Keratinocyte (primary cell): ENCODE data around the gene FAF1. TPM values are rescaled to one million over a fixed set of nuclear protein-coding genes. Genes with fewer than 3 reads are reported as not detected.

Source experiments
- DNase-seq: peaks from one replicate; pipeline ENCODE4 v3.0.0-alpha.2; 2011; ENCODE audit warnings: low read depth, missing footprints, low spot score
- FAIRE-seq: peaks from 2 replicates; lab custom pipeline; 2011; peaks lifted over from hg19 to GRCh38; lab: Jason Lieb, UNC
- H2AFZ ChIP-seq: 2 replicates; pipeline ENCODE4 v1.6.0; 2012; ENCODE audit warnings: low read length, control low read depth, inconsistent platforms; ENCODE audit not compliant: control insufficient read depth
- H3K27ac ChIP-seq: 2 replicates; pipeline ENCODE4 v1.5.1; 2011; ENCODE audit warnings: low read length; ENCODE audit not compliant: control insufficient read depth, insufficient read depth
- H3K27me3 ChIP-seq: 3 replicates; pipeline ENCODE4 v1.6.0; 2011; ENCODE audit warnings: low read length; ENCODE audit not compliant: control insufficient read depth, insufficient read depth; ENCODE audit errors: extremely low read depth
- H3K36me3 ChIP-seq, 2 experiments: 2 replicates in 1 of 2; 3 replicates in 1 of 2; pipeline ENCODE4 v1.5.1; 2011; ENCODE audit warnings: low read length in 2 of 2, mild to moderate bottlenecking in 1 of 2; ENCODE audit not compliant: control insufficient read depth in 2 of 2, insufficient read depth in 2 of 2; ENCODE audit errors: extremely low read depth in 1 of 2
- H3K4me1 ChIP-seq: 3 replicates; pipeline ENCODE4 v1.5.1; 2011; ENCODE audit warnings: low read length; ENCODE audit not compliant: control insufficient read depth, insufficient read depth; ENCODE audit errors: extremely low read depth
- H3K4me2 ChIP-seq: 3 replicates; pipeline ENCODE4 v1.6.0; 2011; ENCODE audit warnings: low read depth, low read length; ENCODE audit not compliant: control insufficient read depth, insufficient read depth; ENCODE audit errors: extremely low read depth
- H3K4me3 ChIP-seq, 3 experiments: fragments of 200-600 bp in 1 of 3; sonication (generic) in 1 of 3; 2 replicates in 2 of 3; 3 replicates in 1 of 3; pipeline ENCODE4 v1.5.1; 2011 to 2016; ENCODE audit warnings: low read length in 3 of 3, mild to moderate bottlenecking in 3 of 3, control low read depth in 2 of 3, inconsistent platforms in 1 of 3, low read depth in 1 of 3, mixed read lengths in 1 of 3, mixed run types in 1 of 3, moderate library complexity in 1 of 3; ENCODE audit not compliant: control insufficient read depth in 2 of 3, insufficient read depth in 2 of 3; ENCODE audit errors: extremely low read depth in 1 of 3
- H3K79me2 ChIP-seq: 2 replicates; pipeline ENCODE4 v1.6.0; 2012; ENCODE audit warnings: low read length; ENCODE audit not compliant: control insufficient read depth, insufficient read depth
- H3K9ac ChIP-seq: 3 replicates; pipeline ENCODE4 v1.6.0; 2011; ENCODE audit warnings: low read length; ENCODE audit not compliant: control insufficient read depth, insufficient read depth; ENCODE audit errors: extremely low read depth
- H3K9me1 ChIP-seq: 3 replicates; pipeline ENCODE4 v1.6.0; 2011; ENCODE audit warnings: low read length; ENCODE audit not compliant: control insufficient read depth, insufficient read depth; ENCODE audit errors: extremely low read depth
- H3K9me3 ChIP-seq: 2 replicates; pipeline ENCODE4 v1.5.1; 2012; ENCODE audit warnings: low read depth, low read length; ENCODE audit not compliant: control insufficient read depth
- H4K20me1 ChIP-seq: 3 replicates; pipeline ENCODE4 v1.6.0; 2011; ENCODE audit warnings: low read length; ENCODE audit not compliant: control insufficient read depth, insufficient read depth; ENCODE audit errors: extremely low read depth
- CTCF ChIP-seq, 3 experiments: IDR thresholded peaks in 1 of 3; conservative IDR thresholded peaks in 1 of 3; optimal IDR thresholded peaks in 1 of 3; 2 replicates in 2 of 3; 3 replicates in 1 of 3; pipeline versions ENCODE3 to v1.5.1; 2011; ENCODE audit warnings: low read length in 3 of 3, mild to moderate bottlenecking in 3 of 3, moderate library complexity in 2 of 3, control low read depth in 1 of 3, inconsistent platforms in 1 of 3; ENCODE audit not compliant: insufficient read depth in 2 of 3; ENCODE audit errors: extremely low read depth in 1 of 3
- EZH2 ChIP-seq: IDR thresholded peaks from one replicate; pipeline ENCODE4 v1.6.1; 2012; ENCODE audit warnings: inconsistent platforms, mild to moderate bottlenecking, low read length, moderate library complexity
- dilution Hi-C: fragments of 300-500 bp; cut with MboI; formaldehyde crosslinking; loops from one replicate; pipeline ENCODE4 v1.7.0; 2020; ENCODE audit warnings: low sequenced_read_pairs; ENCODE audit not compliant: extremely low pct_ligation_motif_present
- polyA plus RNA-seq, 5 experiments: library from polyadenylated mRNA; depleted of rRNA in 3 of 5; stranded (reverse) in 3 of 5; stranded (forward) in 1 of 5; unstranded in 1 of 5; fragments of >200 nt; gene quantifications; 1 replicate in 1 of 5; 2 replicates in 3 of 5; 3 replicates in 1 of 5; pipeline versions ENCODE4 v1.2.1 to v1.2.3, GENCODE V29; 2011 to 2012; ENCODE audit warnings: missing spikeins in 2 of 5, low read depth in 1 of 5, low replicate concordance in 1 of 5

FAF1 gene
- polyA plus RNA-seq, 1 donor (not counting 4 experiments of a cell fraction or from before 2014, with no cell fraction given): 33.1 TPM

DNA sequence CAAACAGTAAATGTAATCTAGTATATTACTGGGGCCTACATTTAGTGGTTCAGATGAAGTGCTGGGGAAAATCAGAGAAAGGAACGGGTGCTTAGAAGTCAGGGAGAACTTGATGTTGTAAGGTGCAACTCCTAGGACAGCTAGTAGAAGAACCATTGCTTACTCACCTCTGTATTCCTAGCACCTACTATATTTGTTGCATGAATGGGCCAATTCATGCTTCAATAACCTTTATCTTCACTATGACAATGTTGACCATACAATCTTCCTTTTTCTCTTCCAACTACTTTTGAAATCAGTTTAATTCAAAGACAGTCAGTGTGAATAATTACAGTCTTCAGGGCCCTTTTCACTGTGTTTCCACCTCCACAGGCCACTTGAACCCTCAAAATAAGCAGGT lies 411.8 kb downstream of the FAF1 start:
- no peak overlapping the region for H3K9ac ChIP-seq
- H3K9me1 ChIP-seq: no peaks in the 10 kb centered on the region
- no peak overlapping the region for H2AFZ ChIP-seq
- no peaks in the 10 kb centered on the region for H3K79me2 ChIP-seq
- H3K27ac ChIP-seq: no peak overlapping the region
- no peaks in the 10 kb centered on the region for H4K20me1 ChIP-seq
- no peaks in the 10 kb centered on the region for H3K4me1 ChIP-seq
- no peak for TF ChIP-seq EZH2
- TF ChIP-seq CTCF (optimal IDR thresholded peaks at IDR 0.05 in 1 of 3, IDR thresholded peaks at IDR 0.05 in 1 of 3, conservative IDR thresholded peaks at IDR 0.05 in 1 of 3; ENCODE audit: extremely low read depth in 1 of 3, insufficient read depth in 2 of 3, low read length in 3 of 3): no peak
- no peaks in the 10 kb centered on the region for H3K9me3 ChIP-seq
- H3K27me3 ChIP-seq: no peaks in the 10 kb centered on the region
- FAIRE-seq (no peak), DNase-seq (no peak)
- no peaks in the 10 kb centered on the region for H3K36me3 ChIP-seq
- dilution Hi-C loops: no loop called here
- no peak overlapping the region for H3K4me2 ChIP-seq
- no peak overlapping the region for H3K4me3 ChIP-seq

DNA sequence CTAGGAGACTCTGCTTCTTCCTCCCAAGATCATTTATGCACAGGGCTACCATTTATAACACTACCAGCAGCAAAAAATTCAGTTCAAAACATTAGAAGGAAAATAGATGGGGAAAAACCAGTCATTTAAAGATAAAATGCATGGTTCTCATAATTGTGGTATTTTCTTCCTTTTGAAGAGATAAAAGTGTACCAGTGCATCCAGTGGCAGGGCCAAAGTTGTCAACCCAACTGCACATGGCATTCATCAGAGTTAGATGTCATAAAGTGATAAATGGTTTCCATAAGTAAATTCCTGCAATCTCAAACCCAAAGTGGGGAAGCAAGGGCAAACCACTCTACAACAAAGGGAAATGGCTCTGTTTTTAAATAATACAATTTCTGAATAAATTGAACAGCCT lies 417.7 kb downstream of the FAF1 start:
- Histone ChIP-seq H3K27ac (no peak overlapping the region), H3K4me2 (no peak overlapping the region), H3K36me3 (no peaks in the 10 kb centered on the region), H3K9ac (no peak overlapping the region), H3K79me2 (no peaks in the 10 kb centered on the region), H3K9me3 (no peaks in the 10 kb centered on the region), H3K4me3 (no peak overlapping the region), H3K27me3 (no peaks in the 10 kb centered on the region), H3K9me1 (no peaks in the 10 kb centered on the region), H4K20me1 (no peaks in the 10 kb centered on the region), H2AFZ (no peak overlapping the region), H3K4me1 (no peaks in the 10 kb centered on the region)
- FAIRE-seq (no peak), DNase-seq (no peak)
- dilution Hi-C loops: no loop called here
- no peak for TF ChIP-seq CTCF (optimal IDR thresholded peaks at IDR 0.05 in 1 of 3, IDR thresholded peaks at IDR 0.05 in 1 of 3, conservative IDR thresholded peaks at IDR 0.05 in 1 of 3; ENCODE audit: extremely low read depth in 1 of 3, insufficient read depth in 2 of 3, low read length in 3 of 3)
- TF ChIP-seq EZH2: no peak
